OCI-LY3 (cell line): ENCODE measurements around the gene RABGAP1.

Experiments
- H2AFZ ChIP-seq: fragments of 200-600, 300-600 bp; shearing (Covaris generic); 2 replicates; pipeline ENCODE4 v1.6.0; 2014; ENCODE audit warnings: antibody characterized with exemption, low read depth, low read length
- H3K27ac ChIP-seq: fragments of 200-600, 300-600 bp; sonication (generic); 2 replicates; pipeline ENCODE4 v1.5.1; 2014; ENCODE audit warnings: mild to moderate bottlenecking, low read length, moderate library complexity, mixed read lengths
- H3K27me3 ChIP-seq: fragments of 200-600, 300-600 bp; sonication (generic); 2 replicates; pipeline ENCODE4 v1.6.1; 2014; ENCODE audit warnings: low read depth, low read length, mixed read lengths
- H3K36me3 ChIP-seq: fragments of 200-600, 300-600 bp; sonication (generic); replicated peaks from 2 replicates; pipeline ENCODE3; 2014; ENCODE audit warnings: low read depth, low read length, mixed read lengths
- H3K4me1 ChIP-seq: fragments of 300-600, 200-600 bp; sonication (generic); 2 replicates; pipeline ENCODE4 v1.6.1; 2014; ENCODE audit warnings: low read length, mixed read lengths
- H3K4me2 ChIP-seq: fragments of 200-600, 300-600 bp; sonication (generic); 2 replicates; pipeline ENCODE4 v1.6.1; 2014; ENCODE audit warnings: low read length, mixed read lengths
- H3K4me3 ChIP-seq: fragments of 300-600, 200-600 bp; sonication (generic); 2 replicates; pipeline ENCODE4 v1.5.1; 2014; ENCODE audit warnings: antibody characterized with exemption, mild to moderate bottlenecking, low read length, moderate library complexity
- H3K79me2 ChIP-seq: fragments of 300-600, 200-600 bp; shearing (Covaris generic); 2 replicates; pipeline ENCODE4 v1.6.1; 2014; ENCODE audit warnings: mild to moderate bottlenecking, low read length, mixed read lengths
- H3K9ac ChIP-seq: fragments of 300-600, 200-600 bp; shearing (Covaris generic); 2 replicates; pipeline ENCODE4 v1.6.0; 2014; ENCODE audit warnings: mild to moderate bottlenecking, low read length, moderate library complexity
- H3K9me3 ChIP-seq: fragments of 200-600, 300-600 bp; shearing (Covaris generic); 2 replicates; pipeline ENCODE4 v1.6.1; 2014; ENCODE audit warnings: low read length, mixed read lengths; ENCODE audit not compliant: insufficient read depth
- H4K20me1 ChIP-seq: fragments of 200-600, 300-600 bp; sonication (generic); 2 replicates; pipeline ENCODE4 v1.6.1; 2016; ENCODE audit warnings: low read length, mixed read lengths; ENCODE audit not compliant: insufficient read depth
- CTCF ChIP-seq: fragments of 200-600, 300-600 bp; sonication (generic); IDR thresholded peaks from 2 replicates; pipeline ENCODE4 v1.5.1; 2014; ENCODE audit warnings: antibody characterized with exemption, low read length, low read depth
- EZH2phosphoT487 ChIP-seq: fragments of 200-600 bp; shearing (Covaris generic); IDR thresholded peaks from 2 replicates; pipeline ENCODE4 v1.6.1; 2018; ENCODE audit warnings: antibody characterized with exemption, mixed run types, low read depth

Gene RABGAP1

GRCh38 chr9:123131258-123131657 is 190.4 kb downstream of the RABGAP1 start:
- Histone ChIP-seq H3K79me2 (no peaks in the 10 kb centered on the region), H3K9me3 (no peaks in the 10 kb centered on the region), H3K4me2 (no peak overlapping the region), H2AFZ (no peak overlapping the region), H3K4me3 (no peak overlapping the region), H4K20me1 (no peaks in the 10 kb centered on the region), H3K4me1 (no peaks in the 10 kb centered on the region), H3K9ac (no peak overlapping the region), H3K27me3 (no peaks in the 10 kb centered on the region), H3K27ac (no peak overlapping the region), H3K36me3 (peaks cover 4% of the 10 kb centered on the region)
- TF ChIP-seq EZH2phosphoT487 (no peak), CTCF (no peak)

- Histone ChIP-seq H2AFZ (no peak overlapping the region), H3K4me2 (no peak overlapping the region), H3K4me3 (no peak overlapping the region), H3K4me1 (peaks cover 6% of the 10 kb centered on the region), H3K36me3 (peaks cover 4% of the 10 kb centered on the region), H3K79me2 (no peaks in the 10 kb centered on the region), H3K9ac (no peak overlapping the region), H3K9me3 (no peaks in the 10 kb centered on the region), H3K27me3 (no peaks in the 10 kb centered on the region), H4K20me1 (no peaks in the 10 kb centered on the region), H3K27ac (no peak overlapping the region)
- no peak for TF ChIP-seq CTCF
- TF ChIP-seq EZH2phosphoT487: no peak
These were observed 191.2 kb downstream of the RABGAP1 start for GRCh38 chr9:123131993-123132392.

- H3K4me1 ChIP-seq: peaks cover 7% of the 10 kb centered on the region
- no peaks in the 10 kb centered on the region for H3K27me3 ChIP-seq
- no peaks in the 10 kb centered on the region for H4K20me1 ChIP-seq
- no peak overlapping the region for H3K4me3 ChIP-seq
- H3K79me2 ChIP-seq: no peaks in the 10 kb centered on the region
- no peak overlapping the region for H3K27ac ChIP-seq
- H3K4me2 ChIP-seq: no peak overlapping the region
- no peaks in the 10 kb centered on the region for H3K9me3 ChIP-seq
- H3K36me3 ChIP-seq: peaks cover 4% of the 10 kb centered on the region
- no peak overlapping the region for H2AFZ ChIP-seq
- H3K9ac ChIP-seq: no peak overlapping the region
- TF ChIP-seq CTCF (no peak), EZH2phosphoT487 (no peak)
These were observed 191.9 kb downstream of the RABGAP1 start for GRCh38 chr9:123132696-123133095.

- Histone ChIP-seq H3K36me3 (peaks cover 4% of the 10 kb centered on the region), H3K9ac (no peak overlapping the region), H3K27ac (no peak overlapping the region), H3K4me3 (no peak overlapping the region), H3K79me2 (no peaks in the 10 kb centered on the region), H4K20me1 (no peaks in the 10 kb centered on the region), H3K27me3 (no peaks in the 10 kb centered on the region), H2AFZ (no peak overlapping the region), H3K4me1 (peaks cover 7% of the 10 kb centered on the region), H3K9me3 (no peaks in the 10 kb centered on the region), H3K4me2 (no peak overlapping the region)
- no peak for TF ChIP-seq EZH2phosphoT487
- TF ChIP-seq CTCF: no peak
These were observed 194.6 kb downstream of the RABGAP1 start for GRCh38 chr9:123135430-123135829.
